IMR-90 (cell line): Measurements from ENCODE around the gene USP31. TPM values are rescaled to one million over a fixed set of nuclear protein-coding genes. Genes with fewer than 3 reads are reported as not detected.

Experiments used
- ATAC-seq: fragments of 200-7000 bp; cut with Tn5 transposase; 2 replicates; pipeline ENCODE4 v1.9.1; 2020; ENCODE audit warnings: low read depth, mild to moderate bottlenecking, moderate library complexity
- BruUV-seq: library from RNA; stranded (reverse); fragments of 400-500 nt; replicated peaks from 2 replicates; lab custom pipeline; 2021; lab: Mats Ljungman, UMichigan
- CTCF ChIA-PET: fragments of 300-600 bp; formaldehyde crosslinking; extraction: SDS; loops from one replicate; lab custom pipeline; 2021; ENCODE audit warnings: antibody characterized with exemption; lab: Yijun Ruan, JAX
- POLR2A ChIA-PET: fragments of 300-600 bp; sonication (Branson Sonifier 250); formaldehyde crosslinking; loops from one replicate; lab custom pipeline; 2022; ENCODE audit warnings: antibody characterized with exemption; ENCODE audit not compliant: unreplicated experiment; lab: Charles Lee
- DNase-seq: peaks from one replicate; pipeline ENCODE4 v3.0.0; 2013
- H2AFZ ChIP-seq: replicated peaks from 2 replicates; pipeline ENCODE3; 2013; ENCODE audit warnings: low read length, mild to moderate bottlenecking; ENCODE audit not compliant: poor library complexity
- H2AK5ac ChIP-seq: 2 replicates; pipeline ENCODE4 v1.6.1; 2013; ENCODE audit warnings: low read depth, low read length, inconsistent platforms
- H2AK9ac ChIP-seq: replicated peaks from 2 replicates; pipeline ENCODE3; 2013; ENCODE audit warnings: mild to moderate bottlenecking, low read depth, low read length, moderate library complexity; ENCODE audit not compliant: poor library complexity
- H2BK120ac ChIP-seq: 2 replicates; pipeline ENCODE4 v1.6.1; 2013; ENCODE audit warnings: low read depth, low read length, inconsistent platforms
- H2BK15ac ChIP-seq: 3 replicates; pipeline ENCODE4 v1.6.1; 2013; ENCODE audit warnings: low read depth, low read length, inconsistent platforms
- H2BK20ac ChIP-seq: 2 replicates; pipeline ENCODE4 v1.6.1; 2013; ENCODE audit warnings: low read depth, mild to moderate bottlenecking, inconsistent platforms, low read length, moderate library complexity
- H2BK5ac ChIP-seq: 2 replicates; pipeline ENCODE4 v1.6.1; 2013; ENCODE audit warnings: mild to moderate bottlenecking, low read depth, low read length, inconsistent platforms; ENCODE audit not compliant: poor library complexity, severe bottlenecking
- H3K14ac ChIP-seq: replicated peaks from 2 replicates; pipeline ENCODE4 v1.6.1; 2013; ENCODE audit warnings: low read depth, low read length, inconsistent platforms
- H3K18ac ChIP-seq: 2 replicates; pipeline ENCODE4 v1.6.1; 2013; ENCODE audit warnings: low read depth, low read length, control low read depth
- H3K23ac ChIP-seq: 2 replicates; pipeline ENCODE4 v1.6.1; 2013; ENCODE audit warnings: low read depth, low read length, inconsistent platforms
- H3K27ac ChIP-seq: 2 replicates; pipeline ENCODE4 v1.5.1; 2013; ENCODE audit warnings: mild to moderate bottlenecking, control low read depth, low read length; ENCODE audit not compliant: insufficient read depth
- H3K27me3 ChIP-seq: 2 replicates; pipeline ENCODE4 v1.6.1; 2013; ENCODE audit warnings: low read length; ENCODE audit not compliant: control insufficient read depth, insufficient read depth
- H3K36me3 ChIP-seq: 2 replicates; pipeline ENCODE4 v1.6.1; 2013; ENCODE audit warnings: low read length, mixed read lengths; ENCODE audit not compliant: control insufficient read depth, insufficient read depth
- H3K4ac ChIP-seq: 2 replicates; pipeline ENCODE4 v1.6.1; 2013; ENCODE audit warnings: low read depth, low read length, inconsistent platforms
- H3K4me1 ChIP-seq: 2 replicates; pipeline ENCODE4 v1.6.1; 2013; ENCODE audit warnings: low read length, mixed read lengths; ENCODE audit not compliant: control insufficient read depth, insufficient read depth
- H3K4me2 ChIP-seq: 2 replicates; pipeline ENCODE4 v1.6.1; 2013; ENCODE audit warnings: low read depth, mild to moderate bottlenecking, control low read depth, low read length, moderate library complexity
- H3K4me3 ChIP-seq: 2 replicates; pipeline ENCODE4 v1.5.1; 2013; ENCODE audit warnings: low read depth, mild to moderate bottlenecking, control low read depth, low read length, moderate library complexity; ENCODE audit not compliant: insufficient read depth
- H3K56ac ChIP-seq: 2 replicates; pipeline ENCODE4 v1.6.1; 2013; ENCODE audit warnings: low read length, inconsistent platforms; ENCODE audit not compliant: insufficient read depth; ENCODE audit errors: extremely low read depth
- H3K79me1 ChIP-seq, 2 experiments: 2 replicates each; pipeline ENCODE4 v1.6.1; 2013; ENCODE audit warnings: low read length in 2 of 2, inconsistent platforms in 1 of 2, low read depth in 1 of 2
- H3K9ac ChIP-seq: 2 replicates; pipeline ENCODE4 v1.6.1; 2013; ENCODE audit warnings: low read depth, low read length, control low read depth
- H3K9me1 ChIP-seq: 2 replicates; pipeline ENCODE4 v1.6.1; 2013; ENCODE audit warnings: low read length, inconsistent platforms; ENCODE audit not compliant: insufficient read depth
- H3K9me3 ChIP-seq: 2 replicates; pipeline ENCODE4 v1.6.1; 2013; ENCODE audit warnings: low read length; ENCODE audit not compliant: control insufficient read depth, insufficient read depth
- H4K20me1 ChIP-seq: 2 replicates; pipeline ENCODE4 v1.6.1; 2013; ENCODE audit warnings: low read length, inconsistent platforms; ENCODE audit not compliant: insufficient read depth
- H4K5ac ChIP-seq: 2 replicates; pipeline ENCODE4 v1.6.1; 2013; ENCODE audit warnings: mild to moderate bottlenecking, low read depth, low read length, control low read depth
- H4K8ac ChIP-seq, 2 experiments: 2 replicates each; pipeline ENCODE4 v1.6.1; 2013; ENCODE audit warnings: low read depth in 2 of 2, low read length in 2 of 2, control low read depth in 1 of 2, inconsistent platforms in 1 of 2
- H4K91ac ChIP-seq: 2 replicates; pipeline ENCODE4 v1.6.1; 2013; ENCODE audit warnings: low read depth, low read length, inconsistent platforms; ENCODE audit not compliant: insufficient read depth
- BHLHE40 ChIP-seq: fragments of 150-350 bp; IDR thresholded peaks from 2 replicates; pipeline ENCODE4 v1.6.1; 2016; ENCODE audit warnings: mild to moderate bottlenecking, low read depth, low read length
- CEBPB ChIP-seq: IDR thresholded peaks from 2 replicates; pipeline ENCODE4 v1.6.1; 2012; ENCODE audit warnings: low read depth, low read length, improper control_type of control experiment
- CTCF ChIP-seq: conservative IDR thresholded peaks from 2 replicates; pipeline ENCODE4 v1.5.1; 2012; ENCODE audit warnings: mild to moderate bottlenecking, low read depth, low read length, improper control_type of control experiment
- ELK1 ChIP-seq: fragments of 150-350 bp; IDR thresholded peaks from 2 replicates; pipeline ENCODE4 v1.6.1; 2016; ENCODE audit warnings: low read depth, mild to moderate bottlenecking, low read length, moderate library complexity, borderline replicate concordance
- FOS ChIP-seq: fragments of 150-350 bp; IDR thresholded peaks from 2 replicates; pipeline ENCODE4 v1.6.1; 2016; ENCODE audit warnings: low read depth, low read length
- MAFK ChIP-seq: IDR thresholded peaks from 2 replicates; pipeline ENCODE4 v1.6.1; 2012; ENCODE audit warnings: low read depth, low read length, improper control_type of control experiment
- MAZ ChIP-seq: IDR thresholded peaks from 2 replicates; pipeline ENCODE4 v1.6.1; 2012; ENCODE audit warnings: low read depth, mild to moderate bottlenecking, low read length, improper control_type of control experiment, moderate library complexity, borderline replicate concordance
- MXI1 ChIP-seq: IDR thresholded peaks from 2 replicates; pipeline ENCODE4 v1.6.1; 2012; ENCODE audit warnings: low read depth, mild to moderate bottlenecking, low read length, moderate library complexity, borderline replicate concordance
- NFE2L2 ChIP-seq: fragments of 150-350 bp; IDR thresholded peaks from 2 replicates; pipeline ENCODE4 v1.6.1; 2016; ENCODE audit warnings: low read depth, mild to moderate bottlenecking, low read length
- POLR2A ChIP-seq: IDR thresholded peaks from 2 replicates; pipeline ENCODE4 v1.6.1; 2012; ENCODE audit warnings: mild to moderate bottlenecking, low read depth, low read length
- RAD21 ChIP-seq: IDR thresholded peaks from 2 replicates; pipeline ENCODE4 v1.6.1; 2012; ENCODE audit warnings: low read length, improper control_type of control experiment
- RFX5 ChIP-seq: IDR thresholded peaks from 2 replicates; pipeline ENCODE4 v1.8.0; 2012; ENCODE audit warnings: low read depth, mild to moderate bottlenecking, low read length, moderate library complexity
- SMC3 ChIP-seq: fragments of 150-350 bp; IDR thresholded peaks from 2 replicates; pipeline ENCODE4 v1.6.1; 2016; ENCODE audit warnings: low read depth, mild to moderate bottlenecking, antibody characterized with exemption, low read length, moderate library complexity
- USF2 ChIP-seq: fragments of 150-350 bp; IDR thresholded peaks from 2 replicates; pipeline ENCODE4 v1.6.1; 2017; ENCODE audit warnings: mild to moderate bottlenecking, antibody characterized with exemption, low read length, low read depth
- WGBS, 2 experiments: methylation state at CpG; one replicate each; pipeline versions ENCODE4 v1.1.5 to v1.1.7; 2013; ENCODE audit warnings: missing lambda C conversion rate in 2 of 2; ENCODE audit not compliant: insufficient read length in 1 of 2; ENCODE audit errors: extremely low coverage in 2 of 2; 5-methylcytosine and 5-hydroxymethylcytosine counted together
- dilution Hi-C: fragments of 300-500 bp; cut with HindIII; formaldehyde crosslinking; loops from one replicate; pipeline ENCODE4 v1.14.3; 2018; ENCODE audit warnings: low sequenced_read_pairs; ENCODE audit not compliant: unreplicated experiment
- in situ Hi-C: fragments of 300-500 bp; cut with MboI; formaldehyde crosslinking; loops from 3 replicates; pipeline ENCODE4 v1.14.3; 2019; ENCODE audit warnings: low sequenced_read_pairs, inconsistent platforms, mixed read lengths
- intact Hi-C: fragments of 100-400 bp; cut with micrococcal nuclease; formaldehyde crosslinking; loops from 2 replicates; pipeline ENCODE4 v1.10.0; 2022
- polyA plus RNA-seq, 3 experiments: library from polyadenylated mRNA; depleted of rRNA; stranded (reverse); fragments of >200 nt; gene quantifications; 2 replicates each; pipeline ENCODE4 v1.2.3, GENCODE V29; 2012; ENCODE audit warnings: low replicate concordance in 1 of 3
- total RNA-seq: library from RNA; depleted of rRNA; stranded (reverse); fragments of >200 nt; gene quantifications from 2 replicates; pipeline ENCODE4 v1.2.3, GENCODE V29; 2012

The USP31 gene
- total and polyA plus RNA-seq, 2 of the 4 experiments (the other 2 are of a cell fraction): 2.9 to 3.4 TPM

GRCh38 chr16:23158114-23158513 is 8.9 kb upstream of the USP31 start:
- POLR2A ChIA-PET: no interaction called here
- no peak overlapping the region for H2AK5ac ChIP-seq
- H2BK5ac ChIP-seq: no peak overlapping the region
- no peak overlapping the region for H2BK15ac ChIP-seq
- H3K9me3 ChIP-seq: no peaks in the 10 kb centered on the region
- H3K36me3 ChIP-seq: no peaks in the 10 kb centered on the region
- H3K4me3 ChIP-seq: no peak overlapping the region
- H2BK20ac ChIP-seq: no peak overlapping the region
- no peak overlapping the region for H3K4me2 ChIP-seq
- in situ Hi-C loops: no loop called here
- no peak overlapping the region for H2AK9ac ChIP-seq
- no peak overlapping the region for H2AFZ ChIP-seq
- CTCF ChIA-PET: no interaction called here
- no peak overlapping the region for H3K4ac ChIP-seq
- H4K20me1 ChIP-seq: no peaks in the 10 kb centered on the region
- H3K14ac ChIP-seq: no peak overlapping the region
- no peak for ATAC-seq
- H2BK120ac ChIP-seq: no peak overlapping the region
- H3K56ac ChIP-seq: no peak overlapping the region
- H3K9me1 ChIP-seq: no peaks in the 10 kb centered on the region
- H3K4me1 ChIP-seq: no peaks in the 10 kb centered on the region
- peaks cover 4% of the 10 kb centered on the region for H3K27me3 ChIP-seq
- H3K27ac ChIP-seq: no peak overlapping the region
- no peak for TF ChIP-seq CEBPB
- no peak for TF ChIP-seq CTCF
- no peak for TF ChIP-seq POLR2A
- no peak for TF ChIP-seq SMC3
- TF ChIP-seq ELK1: no peak
- TF ChIP-seq MAZ: no peak
- no peak for TF ChIP-seq BHLHE40
- TF ChIP-seq FOS: no peak
- no peak for TF ChIP-seq RAD21
- no peak for TF ChIP-seq MAFK
- no peak for TF ChIP-seq USF2
- no peak for TF ChIP-seq RFX5
- no peak for TF ChIP-seq NFE2L2
- no peak for TF ChIP-seq MXI1
- no peak overlapping the region for H4K8ac ChIP-seq
- WGBS, 2 experiments: no CpG with 5 or more reads among the region's 6 CpGs
- DNase-seq: no peak
- H3K79me1 ChIP-seq: no peaks in the 10 kb centered on the region
- H4K91ac ChIP-seq: no peak overlapping the region
- dilution Hi-C loops: no loop called here
- no peak overlapping the region for H4K5ac ChIP-seq
- H3K9ac ChIP-seq: no peak overlapping the region
- intact Hi-C loops: no loop called here
- no peak overlapping the region for H3K23ac ChIP-seq
- no peak overlapping the region for H3K18ac ChIP-seq
- BruUV-seq: no TSS peak
